OCI-LY7 (cell line): ENCODE results near the gene OR2M3. TPM values are rescaled to one million over a fixed set of nuclear protein-coding genes. Genes with fewer than 3 reads are reported as not detected.

Experiments used
- BruUV-seq: library from RNA; stranded (reverse); fragments of 400-500 nt; replicated peaks from 2 replicates; lab custom pipeline; 2021; lab: Mats Ljungman, UMichigan
- CTCF ChIA-PET: fragments of 300-600 bp; sonication (Branson Sonifier 250); formaldehyde crosslinking; loops from one replicate; lab custom pipeline; 2022; ENCODE audit warnings: antibody characterized with exemption; ENCODE audit not compliant: unreplicated experiment; lab: Charles Lee
- POLR2A ChIA-PET: fragments of 300-600 bp; sonication (Branson Sonifier 250); formaldehyde crosslinking; loops from one replicate; lab custom pipeline; 2022; ENCODE audit warnings: antibody characterized with exemption; lab: Charles Lee
- DNase-seq: peaks from one replicate; pipeline ENCODE4 v3.0.0-alpha.2; 2015; ENCODE audit warnings: low spot score
- H2AFZ ChIP-seq: fragments of 200-600 bp; sonication (generic), shearing (Covaris generic); 2 replicates; pipeline ENCODE4 v1.6.1; 2014; ENCODE audit warnings: mild to moderate bottlenecking, antibody characterized with exemption, low read length, moderate library complexity
- H3K27ac ChIP-seq: fragments of 200-600 bp; sonication (generic); 2 replicates; pipeline ENCODE4 v1.5.1; 2014; ENCODE audit warnings: mixed run types, low read depth, mild to moderate bottlenecking, moderate library complexity, low read length, inconsistent platforms; ENCODE audit not compliant: poor library complexity, severe bottlenecking
- H3K36me3 ChIP-seq: fragments of 200-600 bp; sonication (generic); 2 replicates; pipeline ENCODE4 v1.6.1; 2014; ENCODE audit warnings: mild to moderate bottlenecking, antibody characterized with exemption, low read length, moderate library complexity, mixed read lengths; ENCODE audit not compliant: insufficient read depth
- H3K4me1 ChIP-seq: fragments of 200-600 bp; sonication (generic); 2 replicates; pipeline ENCODE4 v1.5.1; 2014; ENCODE audit warnings: mild to moderate bottlenecking, low read length; ENCODE audit not compliant: insufficient read depth, poor library complexity, severe bottlenecking
- H3K4me2 ChIP-seq: fragments of 200-600 bp; sonication (generic); 2 replicates; pipeline ENCODE4 v1.6.1; 2014; ENCODE audit warnings: mild to moderate bottlenecking, low read length
- H3K4me3 ChIP-seq: fragments of 200-600 bp; sonication (generic); 2 replicates; pipeline ENCODE4 v1.5.1; 2014; ENCODE audit warnings: mild to moderate bottlenecking, low read depth, low read length; ENCODE audit not compliant: poor library complexity, severe bottlenecking
- H3K79me2 ChIP-seq: fragments of 200-600 bp; sonication (generic); 2 replicates; pipeline ENCODE4 v1.6.1; 2016; ENCODE audit warnings: low read depth, mild to moderate bottlenecking, low read length, moderate library complexity, mixed read lengths; ENCODE audit not compliant: insufficient read depth
- H3K9me2 ChIP-seq: fragments of 200-600 bp; sonication (generic); 2 replicates; pipeline ENCODE4 v1.6.1; 2016; ENCODE audit warnings: mild to moderate bottlenecking, low read length, mixed read lengths; ENCODE audit not compliant: insufficient read depth
- H3K9me3 ChIP-seq: fragments of 200-600 bp; sonication (generic); 2 replicates; pipeline ENCODE4 v1.6.1; 2014; ENCODE audit warnings: mild to moderate bottlenecking, mixed run types, low read length, mixed read lengths
- H4K20me1 ChIP-seq: fragments of 200-600 bp; sonication (generic); 2 replicates; pipeline ENCODE4 v1.6.1; 2014; ENCODE audit warnings: mild to moderate bottlenecking, antibody characterized with exemption, low read length, moderate library complexity, mixed read lengths; ENCODE audit not compliant: insufficient read depth
- CTCF ChIP-seq: fragments of 200-600 bp; sonication (generic); conservative IDR thresholded peaks from 2 replicates; pipeline ENCODE4 v1.5.1; 2014; ENCODE audit warnings: mild to moderate bottlenecking, antibody characterized with exemption, low read length, moderate library complexity, mixed read lengths
- EZH2phosphoT487 ChIP-seq: fragments of 200-600 bp; sonication (generic); IDR thresholded peaks from 2 replicates; pipeline ENCODE4 v1.6.1; 2018; ENCODE audit warnings: low read depth, borderline replicate concordance, mild to moderate bottlenecking, mixed run types, antibody characterized with exemption, low read length, moderate library complexity, mixed read lengths
- intact Hi-C: fragments of 100-400 bp; cut with micrococcal nuclease; formaldehyde crosslinking; loops from one replicate; pipeline ENCODE4 v1.10.0; 2022; ENCODE audit not compliant: unreplicated experiment
- total RNA-seq, 2 experiments: library from RNA; depleted of rRNA in 1 of 2; stranded (reverse); fragments of >200 nt in 1 of 2; shearing (Covaris generic) in 1 of 2; gene quantifications; 2 replicates each; pipeline ENCODE4 v1.2.3, GENCODE V29; 2014 to 2022

Gene OR2M3
- total RNA-seq, 2 experiments from 2014 or later = not detected

- no peaks in the 10 kb centered on the region for H3K36me3 ChIP-seq
- H2AFZ ChIP-seq = no peak overlapping the region
- ChIA-PET CTCF (no interaction called here), POLR2A (no interaction called here)
- no peaks in the 10 kb centered on the region for H3K4me1 ChIP-seq
- intact Hi-C loops = no loop called here
- H3K4me3 ChIP-seq = no peak overlapping the region
- no peak overlapping the region for H3K27ac ChIP-seq
- no peaks in the 10 kb centered on the region for H3K9me3 ChIP-seq
- H3K9me2 ChIP-seq = no peaks in the 10 kb centered on the region
- TF ChIP-seq EZH2phosphoT487 = no peak
- TF ChIP-seq CTCF = no peak
- no peak overlapping the region for H3K4me2 ChIP-seq
- H4K20me1 ChIP-seq = no peaks in the 10 kb centered on the region
- no TSS peak for BruUV-seq
- no peak for DNase-seq
- H3K79me2 ChIP-seq = no peaks in the 10 kb centered on the region
These were observed 31.9 kb upstream of the OR2M3 start for GRCh38 chr1:248165186-248165585.

GRCh38 chr1:248174521-248174920 is 22.5 kb upstream of the OR2M3 start, which contains the start of gene OR2M2:
OR2M2 (plus strand) TSS chr1:248174821; CDS start chr1:248179986, 5,165 bp downstream.
- no TSS peak for BruUV-seq
- Histone ChIP-seq H3K9me2 (no peaks in the 10 kb centered on the region), H3K27ac (no peak within 1 kb of the TSS), H3K4me1 (no peaks in the 10 kb centered on the region), H3K4me3 (no peak within 1 kb of the TSS), H3K79me2 (no peaks in the 10 kb centered on the region), H4K20me1 (no peaks in the 10 kb centered on the region), H2AFZ (no peak within 1 kb of the TSS), H3K9me3 (no peaks in the 10 kb centered on the region), H3K36me3 (no peaks in the 10 kb centered on the region), H3K4me2 (no peak within 1 kb of the TSS)
- ChIA-PET CTCF (no interaction called here), POLR2A (no interaction called here)
- no peak for DNase-seq
- intact Hi-C loops = no loop called here
- TF ChIP-seq CTCF (no peak), EZH2phosphoT487 (no peak)

- TF ChIP-seq EZH2phosphoT487 (no peak), CTCF (no peak)
- no peak overlapping the region for H3K4me2 ChIP-seq
- POLR2A ChIA-PET = no interaction called here
- no peak overlapping the region for H2AFZ ChIP-seq
- no peak overlapping the region for H3K4me3 ChIP-seq
- CTCF ChIA-PET = no interaction called here
- no peak overlapping the region for H3K27ac ChIP-seq
- no peaks in the 10 kb centered on the region for H4K20me1 ChIP-seq
- H3K4me1 ChIP-seq = no peaks in the 10 kb centered on the region
- DNase-seq = no peak
- no peaks in the 10 kb centered on the region for H3K9me3 ChIP-seq
- intact Hi-C loops = no loop called here
- no TSS peak for BruUV-seq
- no peaks in the 10 kb centered on the region for H3K79me2 ChIP-seq
- H3K9me2 ChIP-seq = no peaks in the 10 kb centered on the region
- no peaks in the 10 kb centered on the region for H3K36me3 ChIP-seq
These were observed 13.1 kb upstream of the OR2M3 start for GRCh38 chr1:248183996-248184395.
